Measurements from ENCODE around the gene DMGDH. TPM values are rescaled to one million over a fixed set of nuclear protein-coding genes. Genes with fewer than 3 reads are reported as not detected.

DMGDH gene
- total RNA-seq, 1 donor from 2014 or later = 0.36 TPM

GRCh38 chr5:79109527-79110492, 40.3 kb upstream of the DMGDH start:
- no peak overlapping the region for H3K4me3 Mint-ChIP-seq (ENCODE audit: unreplicated experiment)
- peaks cover 14% of the 10 kb centered on the region for H3K4me1 Mint-ChIP-seq (ENCODE audit: unreplicated experiment)
- no peak for TF ChIP-seq CTCF (IDR thresholded peaks at IDR 0.05; ENCODE audit: unreplicated experiment)
- DNase-seq (ENCODE audit: low spot score) = peak; percentile 44
- no peaks in the 10 kb centered on the region for H3K9me3 Mint-ChIP-seq (ENCODE audit: unreplicated experiment)
- H3K27ac Mint-ChIP-seq (ENCODE audit: unreplicated experiment) = no peak overlapping the region
- no peaks in the 10 kb centered on the region for H3K36me3 Mint-ChIP-seq (ENCODE audit: low read depth, unreplicated experiment)
- H3K27me3 Mint-ChIP-seq (ENCODE audit: unreplicated experiment) = peaks cover 4% of the 10 kb centered on the region

- Mint-ChIP-seq H3K4me1 (ENCODE audit: unreplicated experiment) (peaks cover 14% of the 10 kb centered on the region), H3K9me3 (ENCODE audit: unreplicated experiment) (no peaks in the 10 kb centered on the region), H3K27ac (ENCODE audit: unreplicated experiment) (no peak overlapping the region), H3K36me3 (ENCODE audit: low read depth, unreplicated experiment) (no peaks in the 10 kb centered on the region), H3K27me3 (ENCODE audit: unreplicated experiment) (peaks cover 4% of the 10 kb centered on the region), H3K4me3 (ENCODE audit: unreplicated experiment) (no peak overlapping the region)
- no peak for DNase-seq (ENCODE audit: low spot score)
- TF ChIP-seq CTCF (IDR thresholded peaks at IDR 0.05; ENCODE audit: unreplicated experiment) = no peak
These were observed 39.3 kb upstream of the DMGDH start for GRCh38 chr5:79108792-79109191.

GRCh38 chr5:79108086-79108485, 38.6 kb upstream of the DMGDH start:
- H3K4me1 Mint-ChIP-seq (ENCODE audit: unreplicated experiment) = peaks cover 14% of the 10 kb centered on the region
- no peak overlapping the region for H3K27ac Mint-ChIP-seq (ENCODE audit: unreplicated experiment)
- no peak for DNase-seq (ENCODE audit: low spot score)
- H3K27me3 Mint-ChIP-seq (ENCODE audit: unreplicated experiment) = peaks cover 4% of the 10 kb centered on the region
- no peaks in the 10 kb centered on the region for H3K36me3 Mint-ChIP-seq (ENCODE audit: low read depth, unreplicated experiment)
- TF ChIP-seq CTCF (IDR thresholded peaks at IDR 0.05; ENCODE audit: unreplicated experiment) = no peak
- H3K4me3 Mint-ChIP-seq (ENCODE audit: unreplicated experiment) = no peak overlapping the region
- H3K9me3 Mint-ChIP-seq (ENCODE audit: unreplicated experiment) = no peaks in the 10 kb centered on the region

GRCh38 chr5:79107020-79107796, 37.7 kb upstream of the DMGDH start:
- DNase-seq (ENCODE audit: low spot score) = no peak
- Mint-ChIP-seq H3K4me1 (ENCODE audit: unreplicated experiment) (peaks cover 14% of the 10 kb centered on the region), H3K4me3 (ENCODE audit: unreplicated experiment) (no peak overlapping the region), H3K36me3 (ENCODE audit: low read depth, unreplicated experiment) (no peaks in the 10 kb centered on the region), H3K9me3 (ENCODE audit: unreplicated experiment) (no peaks in the 10 kb centered on the region), H3K27me3 (ENCODE audit: unreplicated experiment) (peaks cover 2% of the 10 kb centered on the region), H3K27ac (ENCODE audit: unreplicated experiment) (no peak overlapping the region)
- TF ChIP-seq CTCF (IDR thresholded peaks at IDR 0.05; ENCODE audit: unreplicated experiment) = no peak

Measured in endothelial cell (in vitro differentiated cells).